ENCODE data around the gene FRG2C.
"Not testable (repeated sequence)": the region's sequence is repeated elsewhere in the genome, so short reads cannot be mapped to it uniquely, and the experiment has no call there.

The FRG2C gene

DNA sequence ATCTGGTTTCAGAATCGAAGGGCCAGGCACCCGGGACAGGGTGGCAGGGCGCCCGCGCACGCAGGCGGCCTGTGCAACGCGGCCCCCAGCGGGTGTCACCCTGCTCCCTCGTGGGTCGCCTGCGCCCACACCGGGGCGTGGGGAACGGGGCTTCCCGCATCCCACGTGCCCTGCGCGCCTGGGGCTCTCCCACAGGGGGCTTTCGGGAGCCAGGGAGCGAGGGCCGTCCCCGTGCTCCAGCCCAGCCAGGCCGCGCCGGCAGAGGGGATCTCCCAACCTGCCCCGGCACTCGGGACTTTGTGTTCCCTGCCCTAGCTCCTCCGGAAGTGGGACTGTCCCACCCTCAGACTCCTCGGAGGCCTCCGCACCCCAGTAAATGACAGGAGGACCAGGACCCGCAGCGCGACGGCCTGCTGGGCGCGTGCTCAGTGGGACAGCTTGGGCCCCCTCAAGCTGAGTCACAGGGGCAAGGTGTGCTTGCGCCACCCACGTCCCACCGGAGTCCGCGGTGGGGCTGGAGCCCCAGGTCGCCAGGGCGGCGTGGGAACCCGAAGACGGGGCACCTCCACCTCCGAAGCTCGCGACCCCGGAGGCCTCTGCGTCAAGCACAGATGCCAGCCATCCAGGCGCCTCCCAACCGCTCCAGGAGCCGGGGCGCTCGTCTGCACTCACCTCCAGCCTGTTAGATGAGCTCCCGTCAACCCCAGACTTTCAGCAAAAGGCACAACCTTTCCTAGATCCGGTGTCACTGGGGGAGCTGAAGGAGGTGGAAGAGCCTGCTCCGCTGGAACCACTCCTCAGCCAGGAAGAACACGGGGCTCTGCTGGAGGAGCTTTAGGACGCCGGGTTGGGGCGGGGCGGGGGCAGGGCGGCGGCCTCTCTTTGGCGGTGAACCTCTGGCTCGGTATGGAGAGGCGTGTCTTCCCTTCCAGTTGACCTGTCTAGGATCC is 5.5 kb downstream of the FRG2C start:
- not testable (repeated sequence) for DNase-seq

DNA sequence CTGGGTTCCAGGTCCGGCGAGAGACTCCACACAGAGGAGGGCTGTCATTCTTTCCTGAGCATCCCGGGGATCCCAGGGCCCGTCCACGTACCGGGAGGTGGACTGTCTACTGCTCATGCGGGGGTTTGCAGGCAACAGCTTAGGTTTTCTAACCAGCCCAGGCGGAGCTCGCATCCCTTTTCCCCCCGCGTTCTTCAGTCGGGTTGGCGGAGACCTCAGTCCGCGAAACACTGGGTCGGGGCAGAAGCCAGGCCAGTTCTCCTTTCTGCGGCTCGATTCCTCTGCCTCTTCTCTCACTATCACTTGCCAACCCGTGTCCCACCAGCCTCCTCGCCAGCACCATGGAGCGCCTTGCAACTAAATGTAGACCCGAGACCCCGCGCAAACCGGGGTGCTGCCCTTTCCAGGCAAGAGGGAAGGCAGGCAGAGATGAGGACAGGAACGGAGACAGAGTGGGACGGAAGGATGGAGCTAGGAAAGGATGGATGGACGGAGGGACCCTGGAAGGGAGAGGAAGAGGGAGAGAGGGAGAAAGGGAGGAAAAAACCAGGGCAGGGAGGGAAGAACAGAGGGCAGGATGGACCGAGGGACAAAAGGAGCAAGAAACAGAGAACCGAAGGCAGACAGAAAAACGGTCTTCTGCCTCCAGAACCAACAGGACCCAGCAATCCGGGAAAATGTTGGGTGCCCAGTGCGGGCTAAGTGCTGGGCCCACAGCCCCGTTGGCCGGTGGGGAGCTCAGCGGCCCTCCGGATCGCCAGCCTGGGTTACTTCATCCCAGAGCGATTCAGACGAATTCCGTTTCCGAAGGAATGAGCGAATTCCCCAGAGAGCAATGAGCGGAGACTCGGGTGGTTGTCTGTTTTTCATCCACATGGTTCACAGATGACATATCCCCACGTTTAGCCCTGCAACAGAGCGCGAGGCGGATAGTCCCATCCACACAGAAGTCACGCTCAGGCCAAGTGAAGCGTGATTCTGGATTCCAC is 6.5 kb downstream of the FRG2C start:
- DNase-seq = not testable (repeated sequence)

GRCh38 chr3:75671287-75672139 is 7.4 kb downstream of the FRG2C start:
- DNase-seq = not testable (repeated sequence)

DNA sequence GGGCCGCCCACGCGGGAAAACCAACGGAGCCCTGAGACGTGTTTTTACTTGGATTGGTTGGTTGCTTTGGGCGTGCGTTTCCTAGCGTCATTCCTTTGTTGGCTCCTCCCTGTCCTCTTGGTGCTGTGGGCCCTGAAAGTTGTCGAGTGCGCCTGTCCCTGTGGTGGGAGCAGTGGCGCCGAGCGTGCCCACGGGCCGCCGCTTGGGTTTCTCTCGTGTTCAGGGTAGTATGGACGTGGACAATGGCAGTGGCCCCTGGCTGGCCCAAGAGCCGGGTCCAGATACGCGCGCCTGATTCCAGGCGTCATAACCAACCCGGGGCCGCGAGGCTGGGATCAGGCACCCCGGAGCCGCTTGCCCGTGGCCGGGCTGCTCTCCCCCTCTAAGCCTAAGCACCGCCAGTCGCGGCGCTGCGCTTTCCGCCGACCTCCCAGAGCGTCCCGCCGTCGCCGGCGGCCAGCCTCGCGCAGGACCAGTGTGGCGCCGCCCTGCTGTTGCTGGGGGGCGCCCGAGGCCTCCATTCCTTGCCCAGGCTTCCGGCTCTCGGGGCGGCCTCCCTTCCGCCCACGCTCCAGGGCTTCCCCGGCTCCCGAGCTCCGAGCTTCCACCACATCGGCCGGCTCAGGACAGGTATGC is 8.1 kb downstream of the FRG2C start:
- not testable (repeated sequence) for DNase-seq

- DNase-seq = not testable (repeated sequence)
These were observed 19.8 kb downstream of the FRG2C start for GRCh38 chr3:75683965-75684364.

- no peak for DNase-seq
These were observed 23.2 kb downstream of the FRG2C start for GRCh38 chr3:75687323-75687722.

DNA sequence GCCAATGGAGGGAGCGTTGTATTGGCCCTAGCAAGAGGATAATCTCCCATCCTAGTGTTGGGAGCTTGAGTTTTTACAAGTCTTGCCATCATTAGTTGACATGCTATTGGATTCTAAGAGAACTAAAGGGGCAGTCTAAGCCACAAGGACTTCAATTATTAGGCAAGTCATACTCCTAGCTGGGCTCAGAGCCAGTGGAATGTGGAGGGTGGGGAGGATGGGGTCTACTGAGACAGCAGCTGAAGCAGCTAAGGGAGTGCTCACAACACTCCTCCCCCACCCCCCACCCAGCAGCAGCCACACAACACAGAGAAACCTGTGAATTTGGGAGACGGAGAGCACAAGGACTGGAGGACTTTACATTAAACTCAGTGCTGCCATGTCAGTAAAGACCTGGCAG is 27.9 kb downstream of the FRG2C start:
- DNase-seq = no peak

Data from activated CD4-positive, alpha-beta T cell treated with anti-CD3 and anti-CD28 coated beads, Interleukin-2, amount 50 U/mL, for 4 hours (primary cell).